Stimulated activated effector memory CD8-positive, alpha-beta T cell treated with anti-CD3 and anti-CD28 coated beads, Interleukin-12 subunit alpha, Interleukin-12 subunit beta, amount 100 ng/mL, for 72 hours (primary cell): Measurements from ENCODE around the gene ZNF175.

Source experiments
- ATAC-seq: fragments of 150-1000 bp; cut with Tn5 transposase; 2 replicates; pipeline ENCODE4 v1.10.0; 2021
- DNase-seq, 2 donors: peaks; one replicate each; pipeline ENCODE4 v3.0.0; 2021 to 2022; ENCODE audit warnings: low spot score in 2 of 2
- H3K27ac Mint-ChIP-seq: one replicate; pipeline ENCODE4 v1.8.0; 2022; ENCODE audit warnings: mild to moderate bottlenecking, mixed read lengths
- H3K36me3 Mint-ChIP-seq: one replicate; pipeline ENCODE4 v1.8.0; 2022; ENCODE audit warnings: mild to moderate bottlenecking, mixed read lengths
- H3K4me1 Mint-ChIP-seq: one replicate; pipeline ENCODE4 v1.8.0; 2022; ENCODE audit warnings: mixed read lengths
- H3K4me3 Mint-ChIP-seq: one replicate; pipeline ENCODE4 v1.8.0; 2022; ENCODE audit warnings: mild to moderate bottlenecking, mixed read lengths
- H3K9me3 Mint-ChIP-seq: one replicate; pipeline ENCODE4 v1.8.0; 2022; ENCODE audit warnings: mixed read lengths

ZNF175 gene

DNA sequence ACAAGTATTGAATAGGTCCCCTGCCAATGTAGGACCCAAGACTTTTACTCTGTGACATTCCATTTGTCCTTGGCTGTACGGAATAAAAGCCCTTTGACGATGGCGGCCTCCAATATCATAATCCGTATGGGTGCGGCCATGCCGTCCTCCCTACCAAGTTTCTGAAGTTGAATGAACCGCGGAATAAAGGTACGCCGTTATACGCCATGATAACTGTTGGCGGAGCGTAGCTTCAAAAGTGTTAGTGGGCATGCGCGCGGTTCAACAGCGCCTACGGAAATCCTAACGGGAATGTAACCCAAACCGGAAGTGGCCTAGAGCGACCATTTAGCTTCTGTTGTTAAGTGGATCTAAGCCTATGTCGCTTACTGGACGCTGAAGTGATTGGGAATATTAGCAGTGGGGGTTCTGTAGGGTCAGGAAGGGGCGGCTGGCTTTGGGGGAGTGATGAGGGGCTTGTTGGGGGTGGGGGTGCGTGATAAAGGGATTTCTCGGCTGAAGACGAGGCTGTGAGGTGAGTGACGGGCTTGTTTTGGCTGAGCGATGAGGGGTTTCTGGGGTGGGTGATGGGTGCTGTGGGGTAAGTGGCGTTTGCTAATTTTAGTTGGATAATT is at the start of gene ZNF175:
ZNF175 (plus strand) TSS at position 322 of the 614 bp plus-strand sequence. CDS start 2,047 bp downstream, outside the sequence.
- peaks cover 37% of the 10 kb centered on the region for H3K36me3 Mint-ChIP-seq
- ATAC-seq (peak; percentile 93), DNase-seq (peak; percentile 64 to 90)
- peak within 1 kb of the TSS; percentile 97 for H3K27ac Mint-ChIP-seq
- peak within 1 kb of the TSS; percentile 98 for H3K4me3 Mint-ChIP-seq
- peaks cover 24% of the 10 kb centered on the region for H3K4me1 Mint-ChIP-seq
- H3K9me3 Mint-ChIP-seq: peaks cover 2% of the 10 kb centered on the region

DNA sequence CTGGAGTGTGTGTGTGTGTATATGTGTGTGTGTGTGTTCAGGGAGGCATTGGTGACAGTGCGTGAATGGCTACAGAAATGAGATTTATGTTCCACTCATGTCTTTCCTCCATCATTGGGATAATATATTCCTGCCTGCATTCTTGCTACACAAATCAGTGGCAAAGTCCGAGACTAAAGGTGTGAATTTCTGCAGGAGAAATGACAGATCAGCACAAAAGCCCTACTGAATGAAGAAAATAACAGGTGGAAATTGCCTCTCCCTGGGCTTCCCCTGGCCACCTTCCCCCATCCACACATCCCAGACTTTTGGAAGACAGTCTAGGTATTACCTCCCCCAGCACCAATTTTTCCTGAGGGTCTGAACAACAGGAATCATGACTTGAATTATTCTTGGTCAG is 49.7 kb upstream of the ZNF175 start:
- no peak overlapping the region for H3K27ac Mint-ChIP-seq
- peak in 1 of 2 donors; percentile 4 for DNase-seq
- ATAC-seq: no peak
- no peak overlapping the region for H3K4me3 Mint-ChIP-seq
- peaks cover 3% of the 10 kb centered on the region for H3K9me3 Mint-ChIP-seq
- no peaks in the 10 kb centered on the region for H3K4me1 Mint-ChIP-seq
- H3K36me3 Mint-ChIP-seq: no peaks in the 10 kb centered on the region

GRCh38 chr19:51521781-51522180 is 49.3 kb upstream of the ZNF175 start:
- Mint-ChIP-seq H3K9me3 (peaks cover 3% of the 10 kb centered on the region), H3K36me3 (no peaks in the 10 kb centered on the region), H3K4me1 (no peaks in the 10 kb centered on the region), H3K4me3 (no peak overlapping the region), H3K27ac (no peak overlapping the region)
- no peak for ATAC-seq
- peak in 1 of 2 donors; percentile 18 for DNase-seq

DNA sequence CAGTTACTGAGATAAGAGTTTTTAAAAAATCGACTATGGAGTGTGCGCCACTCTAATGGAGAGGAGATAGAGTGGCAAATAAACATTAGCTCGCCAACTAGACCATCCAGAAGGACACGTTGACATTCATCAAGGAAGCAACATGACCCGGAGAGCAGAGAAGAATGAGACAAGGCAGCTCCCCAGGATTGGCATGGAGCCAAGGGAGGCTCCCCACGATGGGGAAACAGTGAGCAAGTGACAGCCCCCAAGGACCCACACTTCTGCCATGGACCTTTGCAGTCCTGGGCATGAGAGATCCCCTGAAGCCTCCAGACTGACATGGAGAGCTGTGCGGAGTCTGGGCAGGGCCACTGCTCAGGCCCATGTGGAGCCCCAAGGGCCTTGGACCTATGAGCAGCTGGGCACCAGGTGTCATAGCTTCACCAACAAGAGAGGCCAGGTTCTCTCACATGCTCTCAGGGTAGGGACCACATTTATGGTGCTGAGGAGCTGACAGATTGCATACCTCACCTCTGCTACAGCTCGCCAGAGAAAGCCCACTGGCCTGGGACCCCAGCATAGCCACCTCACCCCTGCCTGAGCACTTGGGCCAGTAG is 46.3 kb upstream of the ZNF175 start:
- DNase-seq: peak in 1 of 2 donors; percentile 6
- Mint-ChIP-seq H3K9me3 (no peaks in the 10 kb centered on the region), H3K4me3 (no peak overlapping the region), H3K27ac (no peak overlapping the region), H3K4me1 (no peaks in the 10 kb centered on the region), H3K36me3 (no peaks in the 10 kb centered on the region)
- ATAC-seq: peak; percentile 21

GRCh38 chr19:51525651-51526050 is 45.4 kb upstream of the ZNF175 start:
- Mint-ChIP-seq H3K4me3 (no peak overlapping the region), H3K4me1 (no peaks in the 10 kb centered on the region), H3K27ac (no peak overlapping the region), H3K9me3 (no peaks in the 10 kb centered on the region), H3K36me3 (no peaks in the 10 kb centered on the region)
- no peak for DNase-seq
- ATAC-seq: peak; percentile 19

DNA sequence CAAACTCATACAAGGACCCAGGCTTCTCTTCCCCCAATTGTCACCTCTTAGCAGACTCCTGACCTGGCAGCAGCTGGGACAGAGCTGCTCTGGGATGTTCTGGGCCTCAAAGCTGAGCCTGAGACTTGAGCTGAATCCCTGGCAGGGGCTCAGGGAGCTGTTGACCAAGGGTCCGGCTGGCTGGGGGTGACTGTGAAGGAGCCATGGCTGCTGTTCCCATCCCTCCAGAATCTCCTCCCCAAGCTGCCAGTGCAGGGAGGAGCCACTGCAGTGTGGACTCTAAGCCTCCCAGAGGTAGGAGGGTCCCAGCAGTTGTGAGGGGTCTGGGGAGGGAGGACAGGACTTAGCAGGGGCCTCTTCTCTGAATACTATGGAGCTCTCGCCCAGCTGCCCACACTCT is 41.8 kb upstream of the ZNF175 start:
- no peak for DNase-seq
- H3K4me3 Mint-ChIP-seq: no peak overlapping the region
- H3K9me3 Mint-ChIP-seq: no peaks in the 10 kb centered on the region
- H3K36me3 Mint-ChIP-seq: no peaks in the 10 kb centered on the region
- no peak for ATAC-seq
- H3K4me1 Mint-ChIP-seq: no peaks in the 10 kb centered on the region
- no peak overlapping the region for H3K27ac Mint-ChIP-seq

GRCh38 chr19:51530616-51531015 is 40.5 kb upstream of the ZNF175 start:
- Mint-ChIP-seq H3K4me3 (no peak overlapping the region), H3K4me1 (no peaks in the 10 kb centered on the region)
- peak; percentile 14 for ATAC-seq

DNA sequence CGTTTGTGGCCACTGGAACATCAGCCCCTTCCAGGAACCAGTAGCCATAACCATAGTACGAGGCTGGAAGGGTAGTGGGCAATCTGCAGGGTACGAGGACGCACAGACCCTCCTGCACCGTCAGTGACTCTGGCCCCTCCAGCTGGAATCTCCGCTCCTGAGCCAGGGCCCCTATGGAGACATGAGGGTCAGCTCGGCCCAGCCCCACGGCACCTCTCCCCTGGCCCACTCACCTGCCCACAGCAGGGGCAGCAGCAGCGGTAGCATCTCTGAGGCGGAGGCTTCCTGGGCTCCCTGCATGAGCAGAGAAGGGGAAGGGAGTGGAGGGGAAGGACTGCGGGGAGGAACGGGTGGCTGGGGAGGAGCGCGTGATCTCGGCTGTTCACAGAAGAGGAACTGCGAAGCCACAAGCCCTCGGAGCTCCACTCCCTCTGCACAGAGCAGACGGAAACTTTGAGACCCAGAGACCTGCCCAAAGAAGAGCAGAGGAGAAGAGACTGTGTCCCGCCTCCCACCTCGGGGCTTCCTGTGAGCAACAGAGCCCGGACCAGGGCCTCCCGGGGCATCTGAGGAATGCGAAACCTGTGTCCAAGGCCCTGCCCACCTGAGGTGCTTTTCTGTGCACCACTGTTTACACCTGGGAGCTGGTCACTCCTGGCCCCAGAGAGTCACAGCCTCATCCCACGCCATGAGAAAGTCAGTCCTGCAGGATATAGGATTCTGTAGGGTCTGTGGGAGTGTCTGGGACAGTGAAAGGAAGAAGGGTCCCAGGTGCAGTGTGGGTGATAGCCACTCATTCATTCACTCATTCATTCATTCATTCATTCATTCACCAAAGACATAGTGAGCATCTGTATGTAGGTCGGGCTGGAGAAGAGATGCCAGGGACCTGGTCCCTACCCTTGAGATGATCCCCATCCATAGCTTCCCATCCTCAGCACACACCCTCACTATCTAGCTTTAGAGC is 39.5 kb upstream of the ZNF175 start, which contains the start of gene SIGLEC6:
SIGLEC6 (minus strand) TSS at position 322 of the 967 bp plus-strand sequence; CDS start at position 300, 22 bp downstream.
- no peaks in the 10 kb centered on the region for H3K9me3 Mint-ChIP-seq
- no peaks in the 10 kb centered on the region for H3K4me1 Mint-ChIP-seq
- no peak within 1 kb of the TSS for H3K27ac Mint-ChIP-seq
- peak; percentile 67 for ATAC-seq
- DNase-seq: no peak
- H3K36me3 Mint-ChIP-seq: no peaks in the 10 kb centered on the region
- no peak within 1 kb of the TSS for H3K4me3 Mint-ChIP-seq

More at GRCh38 chr19:51530616-51531015, 40.5 kb upstream of the ZNF175 start:
- DNase-seq: no peak
- no peaks in the 10 kb centered on the region for H3K9me3 Mint-ChIP-seq
- no peak overlapping the region for H3K27ac Mint-ChIP-seq
- H3K36me3 Mint-ChIP-seq: no peaks in the 10 kb centered on the region

GRCh38 chr19:51535535-51535934 is 35.5 kb upstream of the ZNF175 start:
- Mint-ChIP-seq H3K4me3 (no peak overlapping the region), H3K27ac (no peak overlapping the region), H3K9me3 (no peaks in the 10 kb centered on the region), H3K36me3 (no peaks in the 10 kb centered on the region), H3K4me1 (no peaks in the 10 kb centered on the region)
- DNase-seq (no peak), ATAC-seq (no peak)

DNA sequence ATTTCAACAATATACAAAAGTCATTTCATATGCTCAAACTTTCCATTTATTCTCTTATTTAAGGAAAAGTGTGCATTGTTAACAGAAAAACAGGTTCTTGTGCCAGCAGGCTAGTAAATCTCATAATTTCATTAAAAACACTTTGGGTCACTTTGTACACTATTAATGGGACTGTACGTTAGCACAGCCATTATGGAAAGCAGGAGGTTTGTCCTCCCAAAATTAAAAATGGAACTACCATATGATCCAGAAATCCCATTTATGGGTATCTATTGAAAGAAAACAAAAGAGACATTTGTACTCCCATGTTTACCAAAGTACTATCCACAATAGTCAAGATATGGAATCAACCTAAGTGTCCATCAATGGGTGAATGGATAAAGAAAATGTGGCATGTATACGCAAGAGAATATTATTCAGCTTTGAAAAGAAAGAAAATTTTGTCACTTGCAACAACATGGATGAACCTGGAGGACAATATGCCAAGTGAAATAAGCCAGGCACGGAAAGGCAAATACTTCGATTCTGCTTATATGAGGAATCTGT is 31.2 kb upstream of the ZNF175 start:
- H3K9me3 Mint-ChIP-seq: no peaks in the 10 kb centered on the region
- H3K4me1 Mint-ChIP-seq: no peaks in the 10 kb centered on the region

GRCh38 chr19:51541458-51542357 is 29.4 kb upstream of the ZNF175 start:
- ATAC-seq (no peak), DNase-seq (no peak)
- H3K27ac Mint-ChIP-seq: no peak overlapping the region
- H3K4me3 Mint-ChIP-seq: no peak overlapping the region
- H3K4me1 Mint-ChIP-seq: peaks cover 6% of the 10 kb centered on the region
- no peaks in the 10 kb centered on the region for H3K36me3 Mint-ChIP-seq
- no peaks in the 10 kb centered on the region for H3K9me3 Mint-ChIP-seq

More for the DNA sequence above, 31.2 kb upstream of the ZNF175 start:
- Mint-ChIP-seq H3K36me3 (no peaks in the 10 kb centered on the region), H3K4me3 (no peak overlapping the region), H3K27ac (no peak overlapping the region)
- no peak for DNase-seq
- no peak for ATAC-seq

- Mint-ChIP-seq H3K9me3 (no peaks in the 10 kb centered on the region), H3K4me1 (peaks cover 10% of the 10 kb centered on the region), H3K4me3 (no peak overlapping the region), H3K27ac (no peak overlapping the region), H3K36me3 (no peaks in the 10 kb centered on the region)
- DNase-seq (no peak), ATAC-seq (no peak)
These were observed 28.4 kb upstream of the ZNF175 start for GRCh38 chr19:51542699-51543098.

GRCh38 chr19:51544038-51544437 is 27.0 kb upstream of the ZNF175 start:
- DNase-seq: no peak
- Mint-ChIP-seq H3K4me1 (peaks cover 17% of the 10 kb centered on the region), H3K4me3 (no peak overlapping the region), H3K36me3 (no peaks in the 10 kb centered on the region), H3K27ac (no peak overlapping the region), H3K9me3 (no peaks in the 10 kb centered on the region)
- no peak for ATAC-seq

- no peak for ATAC-seq
- H3K36me3 Mint-ChIP-seq: no peaks in the 10 kb centered on the region
- peaks cover 25% of the 10 kb centered on the region for H3K4me1 Mint-ChIP-seq
- H3K9me3 Mint-ChIP-seq: no peaks in the 10 kb centered on the region
- H3K27ac Mint-ChIP-seq: no peak overlapping the region
- no peak overlapping the region for H3K4me3 Mint-ChIP-seq
- no peak for DNase-seq
These were observed 24.9 kb upstream of the ZNF175 start for GRCh38 chr19:51546107-51546649.
